Loucy (cell line): ENCODE results near the gene CDK19.

Source experiments
- CTCF ChIP-seq: fragments of 200-600 bp; sonication (generic); conservative IDR thresholded peaks from 2 replicates; pipeline ENCODE4 v1.5.1; 2014; ENCODE audit warnings: mild to moderate bottlenecking, antibody characterized with exemption, low read length
- EZH2phosphoT487 ChIP-seq: fragments of 200-600 bp; IDR thresholded peaks from 2 replicates; pipeline ENCODE4 v1.6.1; 2018; ENCODE audit warnings: antibody characterized with exemption, mild to moderate bottlenecking, moderate library complexity, borderline replicate concordance

GRCh38 chr6:110633731-110634213, 181.5 kb downstream of the CDK19 start:
- TF ChIP-seq CTCF, result no peak
- TF ChIP-seq EZH2phosphoT487, result no peak
